ENCODE measurements around the gene FKBP5.

Gene FKBP5

GRCh38 chr6:35665573-35665972 is 23.1 kb downstream of the FKBP5 start:
- no peak for DNase-seq (ENCODE audit: low read depth in 4 of 4, low spot score in 1 of 4)

GRCh38 chr6:35664945-35665344 is 23.8 kb downstream of the FKBP5 start:
- no peak for DNase-seq (ENCODE audit: low read depth in 4 of 4, low spot score in 1 of 4)

- no peak for DNase-seq (ENCODE audit: low read depth in 4 of 4, low spot score in 1 of 4)
Observed at GRCh38 chr6:35663447-35664235, 25.1 kb downstream of the FKBP5 start.

GRCh38 chr6:35662999-35663398 is 25.7 kb downstream of the FKBP5 start:
- DNase-seq (ENCODE audit: low read depth in 4 of 4, low spot score in 1 of 4): no peak

GRCh38 chr6:35654883-35655282 is 33.8 kb downstream of the FKBP5 start:
- no peak for DNase-seq (ENCODE audit: low read depth in 4 of 4, low spot score in 1 of 4)

- DNase-seq (ENCODE audit: low read depth in 4 of 4, low spot score in 1 of 4): no peak
Observed at GRCh38 chr6:35651244-35651643, 37.5 kb downstream of the FKBP5 start.

- DNase-seq (ENCODE audit: low read depth in 4 of 4, low spot score in 1 of 4): no peak
Observed at GRCh38 chr6:35650015-35650414, 38.7 kb downstream of the FKBP5 start.

GRCh38 chr6:35648203-35648602 is 40.5 kb downstream of the FKBP5 start:
- no peak for DNase-seq (ENCODE audit: low read depth in 4 of 4, low spot score in 1 of 4)

GRCh38 chr6:35647400-35647799 is 41.3 kb downstream of the FKBP5 start:
- no peak for DNase-seq (ENCODE audit: low read depth in 4 of 4, low spot score in 1 of 4)

- no peak for DNase-seq (ENCODE audit: low read depth in 4 of 4, low spot score in 1 of 4)
Observed at GRCh38 chr6:35643162-35643535, 45.6 kb downstream of the FKBP5 start.

- no peak for DNase-seq (ENCODE audit: low read depth in 4 of 4, low spot score in 1 of 4)
Observed at GRCh38 chr6:35642471-35643161, 46.1 kb downstream of the FKBP5 start.

- no peak for DNase-seq (ENCODE audit: low read depth in 4 of 4, low spot score in 1 of 4)
Observed at GRCh38 chr6:35640017-35640664, 48.6 kb downstream of the FKBP5 start.

- DNase-seq (ENCODE audit: low read depth in 4 of 4, low spot score in 1 of 4): no peak
Observed at GRCh38 chr6:35638679-35639078, 50.0 kb downstream of the FKBP5 start.

GRCh38 chr6:35637911-35638310 is 50.8 kb downstream of the FKBP5 start:
- no peak for DNase-seq (ENCODE audit: low read depth in 4 of 4, low spot score in 1 of 4)

GRCh38 chr6:35635601-35636597 is 52.8 kb downstream of the FKBP5 start:
- no peak for DNase-seq (ENCODE audit: low read depth in 4 of 4, low spot score in 1 of 4)

- no peak for DNase-seq (ENCODE audit: low read depth in 4 of 4, low spot score in 1 of 4)
Observed at GRCh38 chr6:35634316-35634715, 54.4 kb downstream of the FKBP5 start.

- DNase-seq (ENCODE audit: low read depth in 4 of 4, low spot score in 1 of 4): no peak
Observed at GRCh38 chr6:35633579-35634089, 55.1 kb downstream of the FKBP5 start.

- no peak for DNase-seq (ENCODE audit: low read depth in 4 of 4, low spot score in 1 of 4)
Observed at GRCh38 chr6:35629876-35630378, 58.8 kb downstream of the FKBP5 start.

GRCh38 chr6:35626401-35626800 is 62.3 kb downstream of the FKBP5 start:
- DNase-seq (ENCODE audit: low read depth in 4 of 4, low spot score in 1 of 4): no peak

GRCh38 chr6:35624341-35625070 is 64.2 kb downstream of the FKBP5 start:
- DNase-seq (ENCODE audit: low read depth in 4 of 4, low spot score in 1 of 4): no peak
